Mucosa of rectum (tissue), 2 donors: ENCODE measurements around the gene CYBRD1.
"Not testable (repeated sequence)": the region's sequence is repeated elsewhere in the genome, so short reads cannot be mapped to it uniquely, and the experiment has no call there.

ENCODE experiments used
- H3K27ac ChIP-seq, 2 donors: one replicate each; pipeline ENCODE4 v1.7.0; 2013; ENCODE audit warnings: inconsistent platforms in 2 of 2, low read depth in 2 of 2, low read length in 2 of 2
- H3K27me3 ChIP-seq, 2 donors: one replicate each; pipeline ENCODE4 v1.7.0; 2013; ENCODE audit warnings: low read length in 2 of 2; ENCODE audit not compliant: control insufficient read depth in 2 of 2, insufficient read depth in 2 of 2
- H3K36me3 ChIP-seq, 2 donors: one replicate each; pipeline ENCODE4 v1.7.0; 2013; ENCODE audit warnings: low read length in 2 of 2; ENCODE audit not compliant: control insufficient read depth in 2 of 2, insufficient read depth in 2 of 2
- H3K4me1 ChIP-seq, 2 donors: one replicate each; pipeline ENCODE4 v1.7.0; 2013; ENCODE audit warnings: low read length in 2 of 2, mild to moderate bottlenecking in 1 of 2; ENCODE audit not compliant: control insufficient read depth in 2 of 2, insufficient read depth in 2 of 2
- H3K4me3 ChIP-seq, 2 donors: one replicate each; pipeline ENCODE4 v1.7.0; 2013; ENCODE audit warnings: low read length in 2 of 2
- H3K9ac ChIP-seq, 2 donors: one replicate each; pipeline ENCODE4 v1.7.0; 2013; ENCODE audit warnings: low read length in 2 of 2, low read depth in 1 of 2, mild to moderate bottlenecking in 1 of 2
- H3K9me3 ChIP-seq, 2 donors: one replicate each; pipeline ENCODE4 v1.7.0; 2013; ENCODE audit warnings: low read length in 2 of 2; ENCODE audit not compliant: control insufficient read depth in 2 of 2
- donor health status: healthy.
- donor health status: Normal muscosa, but diverticular disease.

CYBRD1 gene

DNA sequence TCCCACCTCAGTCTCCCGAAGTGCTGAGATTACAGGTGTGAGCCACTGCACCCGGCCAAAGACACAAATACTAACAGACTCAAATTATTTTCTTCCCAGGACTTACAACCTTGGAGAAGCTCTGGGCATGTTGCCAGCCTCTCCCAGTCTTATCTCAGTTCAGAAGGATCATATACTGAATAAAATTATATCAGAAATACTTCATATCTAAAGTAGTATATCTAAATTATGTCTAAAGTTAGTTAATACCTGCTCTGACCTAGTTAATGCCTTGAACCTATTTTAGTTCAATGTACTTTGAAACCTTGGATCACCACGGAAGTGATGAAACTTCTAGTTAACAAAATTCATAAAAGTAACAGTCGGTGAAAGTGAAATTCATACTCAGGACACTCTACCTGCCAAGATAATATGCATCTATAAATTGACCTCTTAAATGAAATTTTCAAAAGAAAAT, 34.4 kb upstream of the CYBRD1 start:
- H3K4me1 ChIP-seq: peaks cover 0 to 19% of the 10 kb centered on the region in 2 donors
- H3K27ac ChIP-seq: peak overlapping the region in 1 of 2 donors; percentile 19
- no peak overlapping the region for H3K4me3 ChIP-seq
- H3K27me3 ChIP-seq: no peaks in the 10 kb centered on the region
- H3K9me3 ChIP-seq: no peaks in the 10 kb centered on the region
- H3K36me3 ChIP-seq: peaks cover 0 to under 1% of the 10 kb centered on the region in 2 donors
- H3K9ac ChIP-seq: no peak overlapping the region

GRCh38 chr2:171490577-171490976, 31.7 kb upstream of the CYBRD1 start:
- H3K36me3 ChIP-seq: no peaks in the 10 kb centered on the region
- H3K4me1 ChIP-seq: peaks cover 0 to 19% of the 10 kb centered on the region in 2 donors
- H3K4me3 ChIP-seq: no peak overlapping the region
- H3K27me3 ChIP-seq: no peaks in the 10 kb centered on the region
- H3K27ac ChIP-seq: peak overlapping the region; percentile 35 to 40
- H3K9me3 ChIP-seq: no peaks in the 10 kb centered on the region
- H3K9ac ChIP-seq: no peak overlapping the region

DNA sequence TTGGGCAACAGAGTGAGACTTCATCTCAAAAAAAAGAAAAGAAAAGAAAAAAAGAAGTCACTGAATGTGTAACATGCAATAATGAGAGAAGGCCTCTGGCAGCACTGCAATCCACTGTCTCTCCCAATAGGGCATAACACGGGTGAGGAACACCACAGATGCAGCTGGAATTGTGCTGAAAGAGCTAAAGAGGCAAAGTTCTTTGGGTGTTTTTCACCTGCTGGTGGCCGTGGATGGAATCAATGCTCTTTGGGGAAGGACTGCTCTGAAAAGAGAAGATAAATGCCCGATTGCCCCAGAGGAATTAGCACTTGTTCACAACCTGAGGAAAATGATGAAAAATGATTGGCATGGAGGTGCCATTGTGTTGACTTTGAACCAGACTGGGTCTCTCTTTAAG, 31.0 kb upstream of the CYBRD1 start:
- H3K36me3 ChIP-seq: no peaks in the 10 kb centered on the region
- H3K9me3 ChIP-seq: no peaks in the 10 kb centered on the region
- H3K4me1 ChIP-seq: peaks cover 0 to 19% of the 10 kb centered on the region in 2 donors
- H3K9ac ChIP-seq: no peak overlapping the region
- peak overlapping the region in 1 of 2 donors; percentile 35 for H3K27ac ChIP-seq
- H3K4me3 ChIP-seq: no peak overlapping the region
- H3K27me3 ChIP-seq: no peaks in the 10 kb centered on the region

DNA sequence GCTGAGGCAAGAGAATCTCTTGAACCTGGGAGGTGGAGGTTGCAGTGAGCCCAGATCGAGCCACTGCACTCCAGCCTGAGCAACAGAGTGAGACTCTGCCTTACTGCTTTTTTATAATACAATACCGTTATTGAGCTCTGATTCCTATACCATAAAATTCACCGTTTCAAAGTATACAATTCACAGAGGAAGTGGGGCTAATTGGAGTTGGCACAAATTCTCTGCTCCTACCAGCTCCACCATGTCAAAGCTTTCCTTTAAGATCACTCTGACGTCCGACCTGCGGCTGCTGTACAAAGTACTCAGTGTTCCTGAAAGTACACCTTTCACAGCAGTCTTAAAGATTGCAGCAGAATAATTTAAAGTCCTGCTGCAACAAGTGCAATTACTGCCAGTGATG, 29.6 kb upstream of the CYBRD1 start:
- Histone ChIP-seq H3K9me3 (no peaks in the 10 kb centered on the region), H3K27me3 (no peaks in the 10 kb centered on the region), H3K4me1 (peaks cover 0 to 19% of the 10 kb centered on the region in 2 donors), H3K4me3 (no peak overlapping the region), H3K9ac (no peak overlapping the region), H3K27ac (no peak overlapping the region), H3K36me3 (no peaks in the 10 kb centered on the region)

DNA sequence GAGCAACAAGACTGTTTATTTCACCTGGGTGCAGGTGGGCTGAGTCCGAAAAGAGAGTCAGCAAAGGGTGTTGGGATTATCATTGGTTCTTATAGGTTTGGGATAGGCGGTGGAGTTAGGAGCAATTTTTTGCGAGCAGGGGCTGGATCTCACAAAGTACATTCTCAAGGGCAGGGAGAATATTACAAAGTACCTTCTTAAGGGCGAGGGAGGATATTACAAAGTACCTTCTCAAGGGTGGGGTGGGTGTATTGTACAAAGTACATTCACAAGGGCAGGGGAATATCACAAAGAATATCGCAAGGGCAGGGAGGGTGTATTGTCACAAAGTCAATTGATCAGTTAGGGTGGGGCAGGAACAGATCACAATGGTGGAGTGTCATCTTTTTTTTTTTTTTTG, 24.6 kb upstream of the CYBRD1 start:
- not testable (repeated sequence) for H3K9ac ChIP-seq, H3K4me1 ChIP-seq, H3K27me3 ChIP-seq, H3K4me3 ChIP-seq, H3K9me3 ChIP-seq, H3K27ac ChIP-seq, H3K36me3 ChIP-seq

DNA sequence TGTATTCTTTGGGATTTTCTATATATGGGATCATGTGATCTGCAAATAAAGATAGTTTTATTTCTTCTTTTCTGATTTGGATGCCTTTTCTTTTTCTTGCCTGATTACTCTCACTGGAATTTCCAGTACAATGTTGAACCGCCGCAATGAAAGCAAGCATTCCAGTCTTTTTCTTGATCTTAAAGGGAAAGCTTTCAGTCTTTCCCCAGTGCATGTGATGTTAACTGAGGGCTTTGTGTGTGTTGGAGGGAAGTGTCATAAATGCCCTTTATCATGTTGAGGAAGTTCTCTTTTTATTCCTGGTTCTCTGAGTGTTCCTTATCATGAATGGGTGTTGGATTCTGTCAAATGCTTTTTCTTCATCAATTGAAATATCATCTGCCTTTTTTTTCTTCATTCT, 16.9 kb upstream of the CYBRD1 start:
- no peak overlapping the region for H3K9ac ChIP-seq

GRCh38 chr2:171509945-171510731, 12.1 kb upstream of the CYBRD1 start:
- H3K9me3 ChIP-seq: no peaks in the 10 kb centered on the region
- no peaks in the 10 kb centered on the region for H3K36me3 ChIP-seq
- H3K4me3 ChIP-seq: no peak overlapping the region
- no peak overlapping the region for H3K27ac ChIP-seq
- no peaks in the 10 kb centered on the region for H3K27me3 ChIP-seq
- no peak overlapping the region for H3K9ac ChIP-seq
- H3K4me1 ChIP-seq: no peaks in the 10 kb centered on the region

More for the DNA sequence above, 16.9 kb upstream of the CYBRD1 start:
- H3K27me3 ChIP-seq: no peaks in the 10 kb centered on the region
- no peak overlapping the region for H3K4me3 ChIP-seq
- no peaks in the 10 kb centered on the region for H3K4me1 ChIP-seq
- no peaks in the 10 kb centered on the region for H3K9me3 ChIP-seq
- H3K27ac ChIP-seq: no peak overlapping the region
- no peaks in the 10 kb centered on the region for H3K36me3 ChIP-seq

- Histone ChIP-seq H3K9me3 (no peaks in the 10 kb centered on the region), H3K27me3 (no peaks in the 10 kb centered on the region)
These were observed 10.3 kb upstream of the CYBRD1 start for GRCh38 chr2:171512014-171512413.

GRCh38 chr2:171512683-171513195, 9.5 kb upstream of the CYBRD1 start:
- H3K27me3 ChIP-seq: no peaks in the 10 kb centered on the region
- H3K4me1 ChIP-seq: no peaks in the 10 kb centered on the region
- no peak overlapping the region for H3K27ac ChIP-seq
- no peak overlapping the region for H3K9ac ChIP-seq
- no peak overlapping the region for H3K4me3 ChIP-seq
- H3K9me3 ChIP-seq: no peaks in the 10 kb centered on the region
- H3K36me3 ChIP-seq: no peaks in the 10 kb centered on the region

More at GRCh38 chr2:171512014-171512413, 10.3 kb upstream of the CYBRD1 start:
- H3K36me3 ChIP-seq: no peaks in the 10 kb centered on the region
- H3K4me3 ChIP-seq: no peak overlapping the region
- no peaks in the 10 kb centered on the region for H3K4me1 ChIP-seq
- no peak overlapping the region for H3K9ac ChIP-seq
- no peak overlapping the region for H3K27ac ChIP-seq

GRCh38 chr2:171513719-171514160, 8.5 kb upstream of the CYBRD1 start:
- H3K4me1 ChIP-seq: no peaks in the 10 kb centered on the region
- no peaks in the 10 kb centered on the region for H3K27me3 ChIP-seq
- no peaks in the 10 kb centered on the region for H3K9me3 ChIP-seq
- no peak overlapping the region for H3K9ac ChIP-seq
- no peaks in the 10 kb centered on the region for H3K36me3 ChIP-seq
- H3K27ac ChIP-seq: no peak overlapping the region
- H3K4me3 ChIP-seq: no peak overlapping the region
